Right lobe of liver (tissue), 6 donors: Measurements from ENCODE around the gene KRTAP13-4. TPM values are rescaled to one million over a fixed set of nuclear protein-coding genes. Genes with fewer than 3 reads are reported as not detected.

ENCODE experiments used
- ATAC-seq, 4 donors: fragments of 200-7000 bp; cut with Tn5 transposase; one replicate each; pipeline ENCODE4 v1.9.1; 2020; ENCODE audit warnings: mild to moderate bottlenecking in 4 of 4, moderate library complexity in 4 of 4
- DNase-seq, 3 donors: peaks; one replicate each; pipeline ENCODE4 v3.0.0-alpha.2; 2020
- H3K27ac ChIP-seq, 3 donors: fragments of 200-600 bp; one replicate each; pipeline ENCODE4 v1.8.0; 2022
- H3K27me3 ChIP-seq, 2 donors: fragments of 200-600 bp; one replicate each; pipeline ENCODE4 v1.8.0; 2022
- H3K36me3 ChIP-seq, 4 donors: fragments of 200-600 bp; sonication (generic) in 1 of 4; one replicate each; pipeline versions ENCODE4 v1.5.1 to v1.8.0; 2017 to 2022; ENCODE audit warnings: control low read depth in 1 of 4
- H3K4me1 ChIP-seq, 4 donors: fragments of 200-600 bp; sonication (generic) in 1 of 4; one replicate each; pipeline versions ENCODE4 v1.5.1 to v1.8.0; 2017 to 2022; ENCODE audit warnings: control low read depth in 1 of 4
- H3K4me3 ChIP-seq, 3 donors: fragments of 200-600 bp; one replicate each; pipeline ENCODE4 v1.8.0; 2022
- H3K9me3 ChIP-seq, 4 donors: fragments of 200-600 bp; sonication (generic) in 1 of 4; one replicate each; pipeline versions ENCODE4 v1.5.1 to v1.8.0; 2017 to 2022; ENCODE audit warnings: control low read depth in 1 of 4
- POLR2A ChIP-seq: fragments of 450-650 bp; IDR thresholded peaks from one replicate; pipeline ENCODE4 v1.6.1; 2017; ENCODE audit warnings: antibody characterized with exemption, mild to moderate bottlenecking
- WGBS: methylation state at CpG from one replicate; pipeline ENCODE4 v1.1.6; 2018; ENCODE audit warnings: low coverage, low lambda C conversion rate; ENCODE audit not compliant: insufficient coverage; ENCODE audit errors: missing lambda C conversion rate; 5-methylcytosine and 5-hydroxymethylcytosine counted together
- intact Hi-C, 2 donors: fragments of 100-400 bp; cut with DNase I; formaldehyde crosslinking; loops; one replicate each; pipeline versions ENCODE4 v1.11.2 to v1.14.1; 2022
- total RNA-seq, 6 experiments: library from RNA; depleted of rRNA in 2 of 6; stranded (reverse); fragments of >200 nt in 2 of 6; fragmentation: NEBNext Ultra II Directional in 3 of 6; extraction: Animal tissue kit (Norgen Biotek cat#: 25700) in 3 of 6; gene quantifications; one replicate each; pipeline versions ENCODE4 v1.1.0 to v1.2.4, GENCODE V29; 2016 to 2023
- TF ChIP-seq, protein P1 (sequence below), 4 donors: fragments of 200-600 bp in 3 of 4; fragments of 450-650 bp in 1 of 4; IDR thresholded peaks; one replicate each; pipeline versions ENCODE4 v1.5.1 to v1.8.0; 2016 to 2022; ENCODE audit warnings: antibody characterized with exemption in 4 of 4, mild to moderate bottlenecking in 2 of 4
- donor health status: DM: no; HTN: yes; CAD: no.
- donor health status: DM: no; HTN: no; CAD: no.
- donor health status: DM: no; HTN: no; CAD: no.
- donor health status: DM: no; HTN: yes; CAD: no.
- donor health status: DM: no; HTN: yes; CAD: no.

The KRTAP13-4 gene
- total RNA-seq, 6 experiments from 2014 or later, result not detected

DNA sequence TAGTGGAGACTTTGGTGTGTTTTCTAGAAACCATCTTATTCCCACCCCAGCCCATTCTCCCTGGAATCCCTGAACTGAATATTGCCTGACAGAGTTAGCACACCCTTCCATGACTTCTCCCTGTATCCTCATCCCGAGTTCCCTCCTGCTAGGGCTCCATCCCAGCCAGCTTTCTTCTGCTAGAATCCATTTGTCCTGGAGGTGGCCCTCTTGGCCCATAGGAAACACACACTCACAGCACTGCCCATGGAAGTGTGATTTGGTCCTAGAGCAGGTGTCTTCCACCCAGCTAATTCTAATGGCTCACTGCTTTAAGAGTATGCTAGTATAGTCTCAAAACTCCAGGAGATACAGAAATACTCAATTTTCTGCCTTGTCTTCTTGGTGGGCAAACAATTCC lies 14.2 kb downstream of the KRTAP13-4 start:
- DNase-seq (no peak), ATAC-seq (no peak)
- intact Hi-C loops, result no loop called here
- H3K27ac ChIP-seq, result no peak overlapping the region
- H3K4me1 ChIP-seq, result no peaks in the 10 kb centered on the region
- no peak overlapping the region for H3K4me3 ChIP-seq
- H3K27me3 ChIP-seq, result no peaks in the 10 kb centered on the region
- WGBS, result 9% methylated on average over 1 of the region's 1 CpG
- no peaks in the 10 kb centered on the region for H3K36me3 ChIP-seq
- H3K9me3 ChIP-seq, result no peaks in the 10 kb centered on the region
- TF ChIP-seq POLR2A, result no peak
- TF ChIP-seq, protein P1, sequence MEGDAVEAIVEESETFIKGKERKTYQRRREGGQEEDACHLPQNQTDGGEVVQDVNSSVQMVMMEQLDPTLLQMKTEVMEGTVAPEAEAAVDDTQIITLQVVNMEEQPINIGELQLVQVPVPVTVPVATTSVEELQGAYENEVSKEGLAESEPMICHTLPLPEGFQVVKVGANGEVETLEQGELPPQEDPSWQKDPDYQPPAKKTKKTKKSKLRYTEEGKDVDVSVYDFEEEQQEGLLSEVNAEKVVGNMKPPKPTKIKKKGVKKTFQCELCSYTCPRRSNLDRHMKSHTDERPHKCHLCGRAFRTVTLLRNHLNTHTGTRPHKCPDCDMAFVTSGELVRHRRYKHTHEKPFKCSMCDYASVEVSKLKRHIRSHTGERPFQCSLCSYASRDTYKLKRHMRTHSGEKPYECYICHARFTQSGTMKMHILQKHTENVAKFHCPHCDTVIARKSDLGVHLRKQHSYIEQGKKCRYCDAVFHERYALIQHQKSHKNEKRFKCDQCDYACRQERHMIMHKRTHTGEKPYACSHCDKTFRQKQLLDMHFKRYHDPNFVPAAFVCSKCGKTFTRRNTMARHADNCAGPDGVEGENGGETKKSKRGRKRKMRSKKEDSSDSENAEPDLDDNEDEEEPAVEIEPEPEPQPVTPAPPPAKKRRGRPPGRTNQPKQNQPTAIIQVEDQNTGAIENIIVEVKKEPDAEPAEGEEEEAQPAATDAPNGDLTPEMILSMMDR (IDR thresholded peaks at IDR 0.05), result no peak

DNA sequence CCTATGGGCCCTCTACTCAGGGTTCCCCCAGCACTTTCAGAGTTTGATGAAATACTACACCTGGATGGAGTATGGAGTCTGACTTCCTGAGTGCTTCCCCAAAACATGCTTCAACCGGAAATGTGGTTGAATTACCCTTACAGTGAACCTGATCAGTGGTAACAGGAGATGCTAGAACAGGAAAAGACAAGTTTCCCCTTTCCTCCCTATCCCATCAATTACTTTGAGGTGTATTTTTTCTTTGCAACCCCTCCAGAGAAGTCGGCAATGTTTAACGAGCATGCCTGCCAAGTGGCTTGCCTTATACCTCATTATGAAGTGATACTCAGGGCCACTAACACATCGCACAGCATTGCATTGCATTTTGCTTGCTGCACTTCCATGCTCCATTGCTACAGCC lies 17.0 kb downstream of the KRTAP13-4 start:
- no peak overlapping the region for H3K4me3 ChIP-seq
- no peak for ATAC-seq
- intact Hi-C loops, result no loop called here
- no peaks in the 10 kb centered on the region for H3K4me1 ChIP-seq
- DNase-seq, result no peak
- H3K27me3 ChIP-seq, result no peaks in the 10 kb centered on the region
- H3K36me3 ChIP-seq, result no peaks in the 10 kb centered on the region
- no peak overlapping the region for H3K27ac ChIP-seq
- TF ChIP-seq, protein P1 (IDR thresholded peaks at IDR 0.05), result no peak
- no peak for TF ChIP-seq POLR2A
- WGBS, result 35% methylated on average over 4 of the region's 4 CpGs
- H3K9me3 ChIP-seq, result no peaks in the 10 kb centered on the region

DNA sequence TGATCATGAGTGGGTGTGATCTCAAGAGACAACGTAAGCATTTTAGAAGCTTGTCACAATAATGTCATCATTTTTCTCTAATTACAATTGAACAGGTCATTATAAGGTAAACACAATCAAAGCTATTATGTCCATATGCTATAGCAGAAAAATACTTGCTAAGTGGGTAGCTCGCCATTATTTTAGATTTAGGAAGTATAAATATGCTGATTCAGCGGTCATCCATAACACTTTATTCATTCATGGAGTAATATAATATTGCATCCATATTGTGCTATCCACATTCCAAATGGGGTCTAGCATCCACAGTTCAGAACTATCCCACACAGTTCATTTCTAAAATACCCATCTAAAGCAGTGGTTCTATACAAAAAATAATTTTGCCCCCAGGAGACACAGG lies 18.5 kb downstream of the KRTAP13-4 start:
- ATAC-seq (no peak), DNase-seq (no peak)
- Histone ChIP-seq H3K4me1 (no peaks in the 10 kb centered on the region), H3K36me3 (no peaks in the 10 kb centered on the region), H3K27ac (no peak overlapping the region), H3K27me3 (no peaks in the 10 kb centered on the region), H3K9me3 (no peaks in the 10 kb centered on the region), H3K4me3 (no peak overlapping the region)
- 63% methylated on average over 3 of the region's 3 CpGs for WGBS
- intact Hi-C loops, result no loop called here
- TF ChIP-seq, protein P1 (IDR thresholded peaks at IDR 0.05), result no peak
- no peak for TF ChIP-seq POLR2A

DNA sequence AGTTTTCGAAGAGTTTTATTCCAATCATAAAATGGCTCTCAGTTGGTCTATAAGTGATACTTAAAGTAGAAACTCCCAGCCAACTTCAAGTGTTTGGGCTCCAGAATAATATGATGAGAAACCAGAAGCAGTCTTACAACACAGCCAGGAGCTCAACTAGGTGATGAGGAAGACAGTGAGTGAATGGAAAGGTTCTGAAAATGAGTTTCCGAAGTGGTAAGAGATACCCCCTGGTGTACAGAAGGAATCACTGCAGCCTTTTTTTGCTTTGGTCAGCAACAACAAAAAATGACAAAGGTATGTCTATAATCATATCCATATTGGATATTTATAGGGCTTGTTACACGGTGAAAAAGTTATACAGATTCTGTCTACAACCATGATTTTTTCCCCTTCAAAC lies 33.7 kb downstream of the KRTAP13-4 start:
- no peak for TF ChIP-seq POLR2A
- TF ChIP-seq, protein P1 (IDR thresholded peaks at IDR 0.05), result peak in 1 of 4 donors; percentile 43
- intact Hi-C loops, result no loop called here
- H3K27me3 ChIP-seq, result no peaks in the 10 kb centered on the region
- H3K4me1 ChIP-seq, result no peaks in the 10 kb centered on the region
- no peak overlapping the region for H3K27ac ChIP-seq
- no peak overlapping the region for H3K4me3 ChIP-seq
- no peaks in the 10 kb centered on the region for H3K9me3 ChIP-seq
- no peaks in the 10 kb centered on the region for H3K36me3 ChIP-seq
- 34% methylated on average over 3 of the region's 3 CpGs for WGBS
- DNase-seq (no peak), ATAC-seq (no peak)
